ENCODE results near the gene GAS1.
A peak's percentile ranks its signal among the peaks of the same experiment; 100 is the strongest.

The GAS1 gene, protein sequence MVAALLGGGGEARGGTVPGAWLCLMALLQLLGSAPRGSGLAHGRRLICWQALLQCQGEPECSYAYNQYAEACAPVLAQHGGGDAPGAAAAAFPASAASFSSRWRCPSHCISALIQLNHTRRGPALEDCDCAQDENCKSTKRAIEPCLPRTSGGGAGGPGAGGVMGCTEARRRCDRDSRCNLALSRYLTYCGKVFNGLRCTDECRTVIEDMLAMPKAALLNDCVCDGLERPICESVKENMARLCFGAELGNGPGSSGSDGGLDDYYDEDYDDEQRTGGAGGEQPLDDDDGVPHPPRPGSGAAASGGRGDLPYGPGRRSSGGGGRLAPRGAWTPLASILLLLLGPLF

GRCh38 chr9:86947146-86948073 is at the start of gene GAS1:
TSS of gene GAS1 (minus strand) at chr9:86947506. CDS start at chr9:86946779, 727 bp downstream.
- peak; percentile 59 to 60 for DNase-seq

GRCh38 chr9:86994231-86994630 is 46.9 kb upstream of the GAS1 start:
- no peak for DNase-seq

GRCh38 chr9:86993830-86994229 is 46.5 kb upstream of the GAS1 start:
- no peak for DNase-seq

GRCh38 chr9:86991077-86991476 is 43.8 kb upstream of the GAS1 start:
- no peak for DNase-seq

- DNase-seq = no peak
These were observed 43.0 kb upstream of the GAS1 start for GRCh38 chr9:86990290-86990689.

DNA sequence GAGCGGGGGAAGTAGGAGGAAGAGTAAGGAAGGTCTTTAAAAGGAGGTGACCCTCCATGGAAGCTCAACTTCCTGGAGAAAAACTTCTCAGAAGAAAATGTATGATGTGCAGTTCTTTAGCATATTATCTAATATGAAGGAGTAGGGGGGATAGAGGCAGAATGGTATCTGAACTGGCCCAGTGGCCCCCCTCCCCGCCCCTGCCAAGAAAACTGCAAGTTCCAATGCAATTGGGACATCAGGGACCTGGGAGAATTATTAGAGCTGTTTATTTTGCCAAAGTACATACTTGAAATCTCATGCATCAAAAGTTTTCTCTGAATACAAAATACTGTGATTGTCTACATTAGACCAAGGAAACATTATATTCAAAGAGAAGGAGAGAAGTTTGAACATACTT is 40.6 kb upstream of the GAS1 start:
- no peak for DNase-seq

DNA sequence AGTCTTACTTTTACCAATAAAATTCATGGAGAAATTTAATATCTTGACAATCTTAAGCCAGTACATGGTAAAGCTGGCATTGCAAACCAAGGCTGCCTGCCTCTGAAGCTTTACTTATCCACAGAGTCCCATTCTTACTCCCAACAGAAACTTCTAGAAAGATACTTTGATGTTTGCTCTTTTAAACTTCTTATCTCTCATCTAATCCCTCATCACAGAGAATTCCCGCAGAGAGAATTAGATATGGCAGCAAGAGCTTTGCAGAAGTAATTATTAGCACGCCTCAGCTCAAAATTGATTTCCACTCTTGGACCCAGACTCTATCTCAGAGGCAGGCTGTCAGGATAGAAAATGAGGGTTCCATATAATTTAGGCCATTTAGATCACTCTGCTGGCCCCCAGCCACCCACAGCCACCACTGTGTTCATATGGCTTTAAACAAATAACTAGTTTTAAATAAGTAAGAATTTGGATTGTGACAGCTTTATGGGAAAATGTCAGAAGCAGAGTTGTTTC is 37.9 kb upstream of the GAS1 start:
- DNase-seq = no peak

GRCh38 chr9:86983620-86984259 is 36.4 kb upstream of the GAS1 start:
- DNase-seq = no peak

- no peak for DNase-seq
These were observed 35.9 kb upstream of the GAS1 start for GRCh38 chr9:86983249-86983619.

GRCh38 chr9:86980802-86981201 is 33.5 kb upstream of the GAS1 start:
- no peak for DNase-seq

- no peak for DNase-seq
These were observed 32.4 kb upstream of the GAS1 start for GRCh38 chr9:86979657-86980056.

GRCh38 chr9:86978922-86979474 is 31.7 kb upstream of the GAS1 start:
- DNase-seq = no peak

DNA sequence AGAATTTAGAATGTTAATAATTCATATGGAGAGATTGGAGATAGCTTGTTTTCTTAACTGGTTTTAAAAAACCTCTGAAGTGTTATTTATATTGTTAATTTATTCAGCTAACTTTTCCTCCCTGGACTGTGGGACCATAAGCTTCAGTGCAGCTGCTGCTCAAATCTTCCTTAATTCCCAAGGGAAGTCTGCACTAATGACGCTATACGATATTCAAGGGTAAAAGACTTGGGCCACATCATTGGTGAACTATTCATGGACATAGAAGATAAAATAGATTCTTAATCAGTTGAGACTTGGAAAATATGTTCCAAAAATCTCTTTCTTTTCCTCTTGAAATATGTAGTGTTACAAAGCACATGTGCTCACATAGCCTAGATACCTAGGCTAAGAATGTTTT is 31.1 kb upstream of the GAS1 start:
- DNase-seq = no peak

- no peak for DNase-seq
These were observed 30.0 kb upstream of the GAS1 start for GRCh38 chr9:86977205-86977835.

DNA sequence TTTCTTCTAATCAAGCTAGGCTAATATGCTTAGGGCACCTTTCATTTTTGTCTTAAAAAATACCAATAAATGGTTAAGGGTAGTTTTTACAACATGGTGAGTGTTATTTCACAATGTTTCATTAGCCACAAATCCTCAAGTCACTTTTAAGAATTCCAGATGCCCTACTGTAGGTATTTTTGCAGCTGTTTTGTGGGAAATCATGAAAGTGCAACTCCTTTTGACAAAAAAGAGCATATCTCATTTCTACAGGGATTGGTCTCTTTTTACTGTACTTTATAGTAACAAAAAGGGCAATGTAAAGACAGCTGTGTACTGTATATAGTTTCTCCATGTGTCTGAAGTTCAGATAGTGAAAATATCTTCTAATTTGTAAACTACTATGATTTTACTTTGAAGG is 28.3 kb upstream of the GAS1 start:
- no peak for DNase-seq

GRCh38 chr9:86975036-86975435 is 27.7 kb upstream of the GAS1 start:
- no peak for DNase-seq

DNA sequence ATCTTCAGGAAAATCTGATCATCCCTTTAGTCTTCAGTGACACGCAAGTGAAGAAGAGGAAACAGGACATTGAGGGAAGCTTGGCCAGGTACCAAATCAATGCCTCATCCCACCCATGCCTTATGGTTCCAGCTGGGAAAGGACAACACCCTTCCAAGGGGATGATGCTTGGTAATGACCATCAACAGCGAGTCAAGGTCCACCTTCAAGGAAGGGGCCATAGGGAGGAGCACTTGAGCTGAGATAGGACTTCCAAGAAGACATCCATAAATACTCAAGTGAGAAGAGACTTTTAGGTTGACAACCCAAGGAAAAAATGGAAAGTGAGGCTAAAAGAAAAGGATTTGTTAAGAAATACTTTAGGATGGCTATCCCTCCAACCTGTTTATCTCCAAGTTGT is 27.1 kb upstream of the GAS1 start:
- no peak for DNase-seq

GRCh38 chr9:86971742-86972141 is 24.4 kb upstream of the GAS1 start:
- no peak for DNase-seq

- DNase-seq = no peak
These were observed 21.1 kb upstream of the GAS1 start for GRCh38 chr9:86968258-86968920.

DNA sequence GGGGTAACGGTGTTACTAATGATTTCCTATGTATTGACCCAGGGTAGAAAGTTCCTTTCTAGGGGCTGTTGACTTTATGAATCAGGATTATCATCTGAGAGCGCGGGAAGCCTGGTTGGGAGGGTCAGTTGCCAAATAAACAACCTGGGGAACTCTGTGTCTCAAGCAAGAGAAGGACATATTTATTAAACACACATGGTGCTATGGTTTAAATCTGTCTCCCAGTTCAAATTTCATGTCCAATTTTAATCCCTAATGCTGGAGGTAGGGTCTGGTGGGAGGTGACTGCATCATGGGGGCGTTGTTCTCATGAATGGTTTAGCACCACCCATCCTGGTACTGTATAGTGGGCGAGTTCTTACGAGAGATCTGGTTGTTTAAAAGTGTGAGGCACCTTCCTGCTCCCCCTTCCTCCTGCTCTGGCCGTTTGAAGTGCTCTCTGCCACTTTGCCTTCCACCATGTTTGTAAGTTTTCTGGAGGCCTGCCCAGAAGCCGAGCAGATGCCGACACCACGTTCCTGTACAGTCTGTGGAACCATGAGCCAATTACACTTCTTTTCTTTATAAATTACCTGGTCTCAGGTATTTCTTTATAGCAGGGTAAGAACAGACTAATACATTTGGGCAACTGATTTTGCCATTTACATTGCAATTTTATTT is 19.7 kb upstream of the GAS1 start:
- DNase-seq = no peak

DNA sequence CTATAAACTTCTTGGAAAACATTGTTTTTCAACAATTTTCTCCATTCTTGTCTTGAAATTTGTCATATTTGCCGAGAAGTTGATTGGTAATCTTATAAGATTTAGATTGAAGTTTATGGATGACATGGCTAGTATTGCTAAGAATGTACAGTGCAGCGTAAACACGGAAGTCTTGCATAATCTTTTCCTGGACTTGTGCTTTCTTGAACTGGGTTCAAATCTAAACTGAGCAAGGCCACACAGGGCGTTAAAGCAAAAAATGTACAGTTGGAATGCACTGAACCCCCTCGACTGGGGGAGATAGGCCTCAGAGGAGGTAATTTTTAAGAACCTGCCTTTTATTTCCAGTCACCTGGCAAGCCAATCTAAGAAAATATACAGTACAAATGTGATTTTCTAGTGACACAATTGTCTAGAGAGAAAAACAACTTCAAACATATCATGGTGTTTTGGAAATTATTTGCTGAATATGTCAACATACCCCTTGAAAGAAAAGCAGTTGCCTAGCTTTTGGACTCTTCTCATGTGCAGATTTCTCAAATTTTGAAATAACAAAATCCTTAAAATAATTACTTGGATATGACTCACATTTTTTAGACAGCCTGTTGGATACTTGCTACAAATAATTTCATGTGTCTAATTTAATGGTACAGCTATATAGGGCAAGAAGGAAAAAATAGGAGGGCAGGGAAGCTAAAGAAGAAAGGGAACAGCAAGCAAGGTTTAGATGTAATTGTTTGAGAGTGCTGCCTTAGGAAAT is 18.5 kb upstream of the GAS1 start:
- DNase-seq = no peak
